Cerebellar nuclear complex (tissue), 1 donor: ENCODE results near the gene CD99.

Source experiments
- DNase-seq, 2 experiments: peaks; one replicate each; lab custom pipeline; 2025; lab: John Stamatoyannopoulos, UW

Gene CD99

DNA sequence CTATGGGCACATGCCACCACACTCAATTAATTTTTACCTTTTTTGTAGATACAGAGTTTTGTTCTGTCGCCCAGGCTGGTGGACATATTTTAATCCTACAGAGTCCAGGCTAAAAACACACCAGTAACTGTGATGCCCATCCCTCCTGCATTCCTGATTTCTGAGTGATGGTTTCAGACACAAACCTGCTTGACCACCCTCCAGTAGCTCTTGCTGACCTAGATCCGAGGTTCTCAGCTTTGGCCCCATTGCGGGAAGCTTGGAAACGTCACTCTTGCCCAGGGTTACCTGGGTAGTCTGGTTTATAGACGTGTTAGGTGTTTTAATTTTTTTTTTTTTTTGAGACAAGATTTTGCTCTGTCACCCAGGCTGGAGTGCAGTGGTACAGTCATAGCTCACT, 7.5 kb downstream of the CD99 start:
- no peak for DNase-seq

DNA sequence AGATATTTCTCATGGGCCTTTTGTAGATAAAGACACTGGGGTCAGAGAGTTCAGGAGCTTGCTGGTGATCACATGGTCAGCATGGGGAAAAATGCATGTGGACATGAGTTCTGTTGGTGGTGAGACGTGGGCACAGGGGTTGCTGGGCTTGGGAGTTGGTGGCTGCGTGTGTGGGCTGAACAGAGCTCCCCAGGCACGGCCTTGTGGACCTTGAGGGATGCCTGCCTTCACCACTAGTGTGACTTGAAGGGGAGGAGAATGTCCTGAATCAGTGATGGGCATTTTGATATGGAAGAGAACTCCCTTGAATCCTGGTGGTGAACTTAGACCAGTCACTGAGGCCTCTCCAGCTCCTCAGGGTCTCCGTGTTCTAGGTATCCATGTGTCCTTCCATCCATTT, 8.9 kb downstream of the CD99 start:
- DNase-seq, result no peak

DNA sequence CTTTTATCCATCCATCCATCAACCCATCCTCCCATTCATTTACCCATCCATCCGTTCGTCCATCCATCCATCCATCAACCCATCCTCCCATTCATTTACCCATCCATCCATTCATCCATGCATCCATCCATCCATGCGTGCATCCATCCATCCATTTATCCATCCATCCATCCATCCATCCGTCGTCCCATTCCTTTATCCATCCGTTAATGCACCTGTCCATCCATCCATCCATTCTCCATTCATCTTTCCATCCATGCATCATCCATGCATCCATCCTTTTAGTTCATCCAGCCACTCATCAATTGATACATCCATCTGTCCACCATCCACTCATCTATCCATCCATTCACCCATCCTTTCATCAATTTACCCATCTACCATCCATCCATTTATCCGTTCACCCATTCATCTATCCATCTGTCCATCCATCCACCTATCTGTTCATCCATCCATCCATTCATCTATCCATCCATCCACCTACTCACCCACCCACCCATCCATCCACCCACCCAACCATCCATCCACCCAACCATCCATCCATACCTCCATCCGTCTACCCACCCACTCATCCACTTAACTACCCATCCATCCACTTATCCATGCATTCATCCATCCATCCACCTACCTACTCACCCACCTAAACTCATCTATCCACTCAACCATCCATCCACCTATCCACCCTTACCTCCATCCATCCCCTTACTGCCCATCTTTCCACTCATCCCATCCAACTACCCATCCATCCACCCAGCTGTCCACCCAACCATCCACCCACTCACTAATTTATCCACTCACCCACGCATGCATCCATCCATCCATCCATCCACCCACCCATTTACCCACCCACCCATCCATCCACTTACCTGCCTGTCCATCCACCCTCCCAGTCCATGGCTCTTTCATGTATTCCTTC, 9.6 kb downstream of the CD99 start:
- no peak for DNase-seq

DNA sequence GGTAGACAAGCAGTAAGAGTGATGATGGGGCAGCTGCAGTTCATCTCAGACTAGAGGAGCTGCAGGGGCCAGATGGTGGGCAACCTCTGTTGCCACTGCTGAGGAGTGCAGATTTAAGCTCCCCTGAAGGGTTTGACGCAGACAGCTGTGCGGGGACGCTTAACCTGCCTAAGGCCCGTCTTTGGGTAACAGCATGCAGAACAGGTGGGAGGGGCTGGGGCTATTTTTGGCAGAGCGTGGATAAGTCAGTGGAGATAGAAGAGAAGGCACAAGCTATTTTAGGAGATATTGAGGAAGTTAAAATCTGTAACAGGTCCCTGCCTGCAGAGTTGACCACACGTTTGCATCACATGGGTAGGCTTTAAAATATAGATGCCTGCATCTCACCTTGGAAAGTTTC, 10.5 kb downstream of the CD99 start:
- no peak for DNase-seq

DNA sequence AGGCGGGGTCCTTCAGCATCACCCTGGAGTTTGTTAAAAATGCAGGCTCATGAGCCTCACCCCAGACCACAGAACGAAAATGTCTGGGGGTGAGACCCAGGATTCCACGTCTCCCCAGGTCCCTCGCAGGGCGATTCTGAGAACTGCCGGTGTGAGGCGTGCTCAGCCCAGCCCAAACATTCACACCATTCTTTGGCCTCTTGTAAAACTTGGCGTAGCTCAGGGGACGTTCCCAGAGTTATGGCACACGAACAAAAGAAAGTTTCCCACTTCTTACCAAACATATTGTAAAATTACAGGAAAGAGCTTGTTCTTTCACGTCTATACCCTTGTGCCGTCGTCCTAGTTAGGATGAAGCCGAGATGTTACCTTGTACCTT, 12.9 kb downstream of the CD99 start:
- DNase-seq, result no peak

DNA sequence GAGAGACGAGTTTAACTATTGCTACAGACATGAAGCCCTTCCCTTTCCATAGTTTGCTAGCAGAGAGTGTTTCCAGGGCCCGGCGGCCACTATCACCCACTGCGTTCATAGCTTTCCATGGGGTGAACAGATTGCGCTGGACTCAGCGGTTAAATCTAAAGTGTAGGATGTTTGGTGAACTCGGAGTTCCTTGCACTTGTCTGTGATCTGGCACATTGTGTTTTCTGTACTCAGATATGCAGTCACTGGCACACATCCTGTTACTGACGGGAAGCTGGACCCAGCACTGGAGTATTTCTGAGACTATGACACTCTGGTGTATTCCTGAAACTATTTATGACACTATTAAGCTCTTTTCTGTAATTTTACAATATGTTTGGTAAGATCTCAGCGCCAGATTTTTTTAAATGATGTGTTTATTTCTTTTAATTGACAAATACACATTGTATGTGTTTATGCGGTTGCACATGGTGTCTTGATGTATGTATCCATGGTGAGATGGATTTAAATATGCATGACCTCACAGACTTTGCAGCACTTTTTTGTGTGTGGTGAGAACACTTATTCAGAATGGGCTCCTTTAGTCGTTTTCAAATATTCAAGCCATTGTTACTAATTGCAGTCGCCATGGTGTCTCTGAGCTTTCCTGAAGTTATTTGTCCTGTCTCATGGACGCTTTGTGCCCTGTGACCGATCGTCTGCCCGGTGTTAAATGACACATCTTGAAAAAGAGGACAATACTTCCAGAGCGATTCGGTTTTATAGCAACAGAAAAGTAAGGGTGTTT, 14.1 kb downstream of the CD99 start:
- no peak for DNase-seq

DNA sequence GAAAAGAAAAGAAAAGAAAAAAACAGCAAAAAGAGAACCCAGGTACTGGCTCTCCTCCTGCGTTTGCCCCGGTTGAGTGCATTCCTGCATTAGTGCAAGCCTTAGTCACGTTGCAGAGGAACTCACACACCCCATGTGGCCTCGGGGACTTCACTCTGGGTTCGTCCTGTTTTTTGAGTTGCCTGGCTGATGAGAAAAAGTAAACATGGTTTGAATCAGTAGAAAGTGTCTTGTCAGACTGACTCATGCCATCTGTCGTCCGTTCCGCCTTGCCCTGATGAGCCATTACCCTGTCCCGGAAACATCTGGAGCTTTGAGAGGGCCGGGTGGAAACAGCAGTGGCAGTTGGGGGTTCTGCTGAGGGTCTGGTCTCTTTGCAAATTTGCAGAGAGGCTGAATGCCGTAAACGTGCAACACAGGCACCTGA, 16.3 kb downstream of the CD99 start:
- no peak for DNase-seq

DNA sequence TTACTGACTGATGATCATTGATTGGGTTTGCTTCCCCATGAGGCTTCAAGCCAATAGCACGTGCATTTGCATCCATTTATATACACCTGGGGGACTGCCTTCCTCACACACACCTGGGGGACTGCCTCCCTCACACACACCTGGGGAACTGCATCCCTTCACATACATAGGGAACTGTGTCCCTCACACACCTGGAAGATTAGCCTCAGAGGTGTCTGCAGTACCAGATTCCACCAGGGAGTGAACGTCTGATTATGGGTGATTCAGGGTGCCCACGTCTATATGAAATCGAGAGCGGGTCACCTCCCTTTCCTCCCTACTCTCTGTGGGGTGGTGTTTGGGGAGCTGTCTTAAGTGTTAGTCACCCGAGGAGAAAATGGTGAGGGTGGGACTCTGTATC, 16.9 kb downstream of the CD99 start:
- no peak for DNase-seq

DNA sequence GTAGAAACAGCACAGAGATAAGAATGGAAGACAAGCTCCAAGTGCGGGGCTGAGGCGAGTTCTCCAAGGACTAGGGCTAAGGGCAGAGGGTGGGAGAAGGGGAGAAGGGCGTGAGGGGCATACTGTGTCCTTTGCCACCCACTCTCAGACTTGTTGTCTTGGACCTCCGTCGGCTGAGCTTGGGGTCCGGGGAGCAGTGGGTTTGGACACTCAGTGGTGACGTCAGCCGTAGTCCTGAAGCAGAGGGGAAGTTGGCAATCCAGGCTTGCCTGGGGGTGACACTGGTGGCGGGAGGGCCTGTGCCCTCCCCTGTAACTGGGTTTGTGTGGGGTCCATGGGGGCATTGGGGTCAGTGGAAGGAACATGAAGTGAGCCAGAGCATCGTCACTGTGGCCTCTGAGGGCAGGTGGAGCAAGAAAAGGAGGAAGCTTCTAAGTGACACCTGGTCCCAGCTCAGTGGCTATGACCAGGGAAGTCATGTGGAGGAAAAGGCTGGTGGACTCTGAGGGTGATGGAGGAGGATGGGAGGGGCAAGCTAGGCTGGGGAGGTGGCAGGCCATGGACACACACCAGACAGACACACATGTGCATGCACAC, 17.6 kb downstream of the CD99 start:
- no peak for DNase-seq

DNA sequence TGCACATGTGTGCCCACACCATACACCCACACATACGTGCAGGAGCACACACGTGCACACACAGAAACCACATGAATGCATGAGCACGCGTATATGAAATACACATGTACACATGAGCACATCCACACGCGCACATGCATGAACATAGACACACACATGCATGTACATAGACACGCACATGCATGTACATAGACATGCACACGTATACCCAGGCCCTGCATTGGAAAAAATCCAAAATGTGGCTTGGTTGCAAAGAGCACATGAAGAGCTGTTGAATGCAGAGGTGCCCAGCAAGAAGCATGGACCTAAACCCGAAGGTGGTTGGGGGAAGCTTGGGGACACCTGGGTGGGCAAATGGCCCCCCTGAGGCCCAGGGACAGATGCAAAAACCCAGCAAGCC, 18.5 kb downstream of the CD99 start:
- DNase-seq, result no peak

DNA sequence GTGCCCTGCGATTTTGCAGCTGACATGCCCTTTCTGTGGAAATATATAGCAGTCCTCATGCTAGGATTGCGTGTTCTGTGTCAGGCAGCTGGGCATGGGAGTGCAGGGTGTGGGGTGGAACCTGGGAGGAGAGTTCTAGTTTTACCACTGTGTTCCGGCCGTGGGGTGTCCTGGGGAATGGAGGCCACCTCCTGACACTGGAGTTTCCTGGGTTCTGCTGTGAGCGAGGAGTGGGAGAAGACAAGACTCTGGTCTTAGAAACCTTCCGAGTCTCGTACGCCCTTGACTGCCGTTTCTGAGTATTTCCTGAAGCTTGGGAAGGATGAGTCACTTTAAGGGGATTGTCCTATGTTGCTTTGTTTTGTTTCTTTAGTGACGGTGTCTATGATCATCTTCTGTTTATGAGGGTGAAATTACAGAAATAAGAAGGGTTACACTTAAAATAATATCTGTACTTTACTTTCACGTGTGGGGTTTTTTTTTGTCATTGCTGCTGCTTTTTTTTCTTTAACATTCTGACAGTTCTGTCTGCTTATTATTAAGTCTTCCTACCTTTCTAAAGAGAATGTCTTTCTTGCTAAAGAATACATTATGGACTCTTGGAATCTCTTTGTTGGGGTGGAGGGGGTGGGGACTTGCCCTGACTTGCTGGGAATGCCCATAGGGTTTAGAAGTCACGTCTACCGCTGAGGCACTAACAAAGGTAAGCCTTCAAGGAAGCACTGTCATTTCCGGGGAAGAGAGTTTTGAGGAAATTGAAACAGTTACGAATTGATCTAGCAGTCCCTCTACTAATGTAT, 19.1 kb downstream of the CD99 start:
- DNase-seq, result no peak

DNA sequence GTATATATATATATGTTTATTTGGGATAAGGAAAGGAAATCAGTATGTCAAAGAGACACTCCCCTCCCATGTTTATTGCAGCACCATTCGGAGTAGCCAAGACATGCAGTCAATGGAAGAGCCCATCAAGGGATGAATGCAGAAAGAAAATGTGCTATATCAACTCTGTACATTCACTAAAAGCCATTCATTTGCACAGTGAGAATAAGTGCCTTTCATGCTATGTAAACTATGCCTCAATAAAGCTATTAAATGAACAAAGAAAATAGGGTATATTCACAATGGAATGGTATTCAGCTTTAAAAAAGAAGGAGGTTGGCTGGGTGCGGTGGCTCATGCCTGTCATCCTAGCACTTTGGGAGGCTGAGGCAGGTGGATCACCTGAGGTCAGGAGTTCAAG, 20.3 kb downstream of the CD99 start:
- DNase-seq, result no peak

DNA sequence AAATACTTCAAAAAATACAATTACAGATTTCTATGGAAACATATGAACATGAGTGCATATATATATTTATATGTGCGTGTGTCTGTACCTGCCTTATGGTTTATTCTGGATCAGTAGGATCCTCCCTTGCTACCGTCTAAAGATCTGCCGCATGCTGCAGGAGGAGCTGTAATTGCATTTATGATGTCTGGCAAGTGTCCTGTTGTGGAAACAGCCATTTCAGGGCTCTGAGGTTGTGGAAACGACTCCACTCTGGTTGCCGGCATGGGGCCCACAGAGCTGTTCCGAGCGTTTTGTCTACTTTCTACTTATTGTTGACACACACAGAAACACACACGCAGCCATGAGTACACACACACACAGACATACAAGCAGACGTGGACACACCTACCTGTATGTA, 21.3 kb downstream of the CD99 start:
- no peak for DNase-seq

DNA sequence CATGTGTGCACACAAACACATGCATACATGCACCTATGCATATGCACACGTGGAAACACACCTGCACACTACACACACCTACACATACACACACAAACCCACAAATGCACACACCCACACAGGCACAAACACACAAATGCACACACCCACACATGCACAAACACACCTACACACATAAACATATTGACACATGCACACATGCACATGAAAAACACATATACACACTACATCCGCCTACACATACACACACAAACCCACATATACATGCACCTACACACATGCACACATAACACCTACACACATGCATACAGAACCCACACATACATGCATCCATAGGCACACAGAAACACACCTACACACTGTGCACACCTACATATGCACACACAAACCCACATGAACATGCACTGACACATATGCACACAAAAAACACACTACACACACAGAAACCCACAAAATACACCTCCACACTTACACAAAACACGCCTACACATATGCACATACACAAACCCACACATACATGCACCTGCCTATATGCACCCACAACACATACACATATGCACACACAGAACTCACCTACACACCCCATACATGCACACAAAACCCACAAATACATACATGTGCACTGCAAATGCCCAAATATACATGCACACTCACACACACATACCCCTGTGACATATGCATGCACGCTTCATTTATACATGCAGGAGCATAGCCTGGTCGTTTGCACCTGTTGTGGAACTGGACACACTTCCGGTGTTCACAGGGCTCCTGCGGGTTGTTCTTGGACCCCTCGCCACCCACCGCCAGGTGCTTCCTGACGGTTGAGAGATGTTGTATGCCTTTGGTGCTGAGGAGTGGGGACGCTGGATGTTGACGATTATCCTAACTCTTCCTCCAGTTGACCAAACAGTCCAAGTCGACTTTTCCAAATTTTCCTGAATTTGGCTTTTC, 22.1 kb downstream of the CD99 start:
- no peak for DNase-seq

DNA sequence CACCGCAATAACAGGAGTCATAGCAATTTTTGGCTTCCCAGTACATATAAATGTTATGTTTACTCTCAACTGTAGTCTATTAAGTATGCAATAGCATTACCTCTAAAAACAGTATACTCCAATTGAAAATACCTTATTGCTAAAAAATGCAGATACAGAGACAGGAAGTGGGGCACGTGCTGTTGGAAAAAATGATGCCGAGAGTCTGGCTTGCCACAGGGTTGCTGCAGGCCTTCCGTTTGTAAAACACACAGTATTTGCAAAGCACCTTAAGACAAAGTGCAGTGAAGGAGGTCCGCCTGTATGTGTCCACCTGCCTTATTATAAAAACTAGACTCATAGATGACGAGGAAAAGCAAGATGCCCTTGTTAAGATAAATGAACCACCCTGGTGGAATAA, 23.5 kb downstream of the CD99 start:
- DNase-seq, result no peak

DNA sequence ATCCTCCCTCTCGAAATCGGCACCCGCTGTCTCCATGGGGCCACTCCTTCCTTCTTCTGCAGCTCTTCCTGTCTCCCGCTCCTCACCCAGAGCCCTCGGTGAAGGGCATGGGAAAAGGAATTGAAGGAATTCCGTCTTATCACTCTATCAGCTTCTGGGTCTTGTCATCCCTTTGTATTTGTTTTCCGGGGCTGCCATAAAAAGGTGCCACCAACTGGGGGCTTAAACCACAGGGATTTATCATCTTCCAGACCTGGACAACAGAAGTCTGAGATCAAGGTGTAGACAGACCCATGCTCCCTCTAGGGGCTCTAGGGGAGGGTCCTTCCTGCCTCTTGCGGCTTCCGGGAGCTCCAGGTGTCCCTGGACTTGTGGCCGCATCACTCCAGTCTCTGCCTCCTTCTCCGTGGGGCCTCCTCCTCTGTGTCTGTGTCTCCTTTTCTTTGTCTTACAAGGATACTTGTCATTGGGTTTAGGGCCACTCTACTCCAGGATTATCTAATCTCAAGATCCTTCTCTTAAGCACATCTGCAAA, 24.0 kb downstream of the CD99 start:
- DNase-seq, result no peak

DNA sequence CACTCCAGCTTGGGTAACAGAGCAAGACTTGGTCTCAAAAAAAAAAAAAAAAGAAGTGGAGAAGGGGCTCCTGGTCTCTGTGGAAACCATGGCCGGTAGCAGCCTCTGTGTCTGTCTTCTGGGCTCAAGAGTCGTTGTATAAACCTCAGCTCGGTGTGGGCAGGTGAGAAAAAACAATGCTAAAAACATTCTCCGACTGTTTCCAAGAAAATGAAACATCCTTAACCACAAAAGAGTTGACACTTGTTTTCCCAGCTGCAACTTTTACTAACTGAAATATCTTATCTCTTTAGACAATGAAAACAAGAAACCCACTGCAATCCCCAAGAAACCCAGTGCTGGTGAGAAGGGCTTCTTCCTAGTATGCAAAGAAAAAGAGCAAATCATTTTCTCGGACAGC, 26.2 kb downstream of the CD99 start:
- DNase-seq, result no peak

DNA sequence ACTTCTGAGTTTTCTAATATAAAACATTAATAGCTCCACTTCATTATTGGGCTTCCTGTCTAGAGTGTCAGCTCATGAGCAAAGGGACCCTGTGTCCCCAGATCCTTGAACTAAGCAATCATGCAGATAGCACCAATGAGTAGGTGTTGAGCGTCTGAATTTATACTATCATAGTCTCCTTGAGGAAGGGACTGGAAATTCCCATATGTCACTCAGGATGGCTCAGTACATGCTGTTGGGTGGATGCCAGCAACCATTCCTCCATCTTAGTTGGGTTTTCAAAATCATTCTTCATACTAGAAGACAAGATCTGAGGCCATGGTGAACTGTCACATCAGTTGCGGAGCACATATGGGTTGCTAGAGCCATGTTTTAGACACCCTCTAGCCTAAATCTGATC, 27.7 kb downstream of the CD99 start:
- DNase-seq, result no peak

DNA sequence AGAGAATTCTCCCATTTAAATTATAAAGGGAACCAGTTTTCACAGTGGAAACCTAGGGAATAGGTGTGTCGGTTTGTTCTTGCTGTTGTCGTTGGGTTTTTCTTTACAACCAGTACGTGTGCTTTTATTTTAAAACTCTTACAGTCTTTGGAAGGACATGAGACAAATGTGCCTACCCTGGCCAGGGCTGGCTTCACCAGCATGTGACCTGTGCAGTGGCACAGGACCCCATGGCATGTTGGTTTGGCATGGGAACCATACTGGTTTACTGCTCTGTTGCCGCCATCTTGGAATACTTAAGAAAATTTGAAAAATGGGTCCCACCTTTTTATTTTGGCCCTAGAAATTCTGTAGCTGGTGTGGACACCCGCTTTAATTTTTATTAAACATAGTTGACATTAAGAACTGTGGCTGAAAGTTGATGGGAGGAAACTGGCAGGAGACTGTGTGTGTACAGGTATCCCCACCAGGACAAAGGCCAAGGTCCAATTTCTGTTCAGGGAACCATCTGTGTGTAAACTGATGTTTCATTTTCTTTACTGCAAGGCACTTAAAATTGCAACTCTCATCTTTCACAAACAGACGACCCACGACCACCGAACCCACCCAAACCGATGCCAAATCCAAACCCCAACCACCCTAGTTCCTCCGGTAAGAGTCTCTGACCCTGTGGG, 28.8 kb downstream of the CD99 start:
- no peak for DNase-seq

DNA sequence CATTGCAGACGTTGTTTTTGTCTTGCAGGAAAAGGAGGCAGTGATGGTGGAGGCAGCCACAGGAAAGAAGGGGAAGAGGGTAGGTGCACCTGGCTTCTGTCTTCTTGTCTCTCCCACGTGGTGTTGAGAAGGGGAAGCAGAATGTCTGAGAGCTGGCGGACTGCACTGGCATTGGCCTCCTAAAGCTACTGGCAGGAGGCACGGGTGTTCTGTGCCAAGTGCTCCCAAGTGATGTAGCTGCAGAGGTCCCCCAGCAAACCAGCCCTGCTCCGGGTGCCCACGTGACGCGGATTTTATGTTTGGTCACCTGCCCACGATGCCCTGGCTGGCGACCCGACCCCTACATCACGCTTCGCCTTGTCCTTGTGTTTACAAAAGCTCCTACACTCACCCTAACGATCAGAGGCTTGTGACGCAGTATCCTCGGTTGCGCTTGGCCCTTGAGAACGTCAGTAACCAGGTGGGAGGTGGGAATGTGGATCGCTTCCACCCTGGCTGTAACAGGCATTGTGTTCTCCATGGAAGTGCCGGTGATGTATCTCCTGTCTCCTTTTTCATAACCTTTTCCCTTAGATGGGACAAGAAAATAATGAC, 32.3 kb downstream of the CD99 start:
- no peak for DNase-seq
